A549 treated with Mapracorat at 1 μM for 4 hours (cell line): ENCODE data around the gene KLHL2. TPM values are rescaled to one million over a fixed set of nuclear protein-coding genes. Genes with fewer than 3 reads are reported as not detected.

Source experiments
- total RNA-seq: library from RNA; stranded (reverse); fragments of 200-300 nt; extraction: Qiagen RNA extraction; gene quantifications from 5 replicates; pipeline ENCODE4 v1.2.3, GENCODE V29; 2022

Gene KLHL2, protein sequence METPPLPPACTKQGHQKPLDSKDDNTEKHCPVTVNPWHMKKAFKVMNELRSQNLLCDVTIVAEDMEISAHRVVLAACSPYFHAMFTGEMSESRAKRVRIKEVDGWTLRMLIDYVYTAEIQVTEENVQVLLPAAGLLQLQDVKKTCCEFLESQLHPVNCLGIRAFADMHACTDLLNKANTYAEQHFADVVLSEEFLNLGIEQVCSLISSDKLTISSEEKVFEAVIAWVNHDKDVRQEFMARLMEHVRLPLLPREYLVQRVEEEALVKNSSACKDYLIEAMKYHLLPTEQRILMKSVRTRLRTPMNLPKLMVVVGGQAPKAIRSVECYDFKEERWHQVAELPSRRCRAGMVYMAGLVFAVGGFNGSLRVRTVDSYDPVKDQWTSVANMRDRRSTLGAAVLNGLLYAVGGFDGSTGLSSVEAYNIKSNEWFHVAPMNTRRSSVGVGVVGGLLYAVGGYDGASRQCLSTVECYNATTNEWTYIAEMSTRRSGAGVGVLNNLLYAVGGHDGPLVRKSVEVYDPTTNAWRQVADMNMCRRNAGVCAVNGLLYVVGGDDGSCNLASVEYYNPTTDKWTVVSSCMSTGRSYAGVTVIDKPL
- 11.1 to 16.6 TPM (median 16.1 TPM) in 5 replicates for total RNA-seq

DNA sequence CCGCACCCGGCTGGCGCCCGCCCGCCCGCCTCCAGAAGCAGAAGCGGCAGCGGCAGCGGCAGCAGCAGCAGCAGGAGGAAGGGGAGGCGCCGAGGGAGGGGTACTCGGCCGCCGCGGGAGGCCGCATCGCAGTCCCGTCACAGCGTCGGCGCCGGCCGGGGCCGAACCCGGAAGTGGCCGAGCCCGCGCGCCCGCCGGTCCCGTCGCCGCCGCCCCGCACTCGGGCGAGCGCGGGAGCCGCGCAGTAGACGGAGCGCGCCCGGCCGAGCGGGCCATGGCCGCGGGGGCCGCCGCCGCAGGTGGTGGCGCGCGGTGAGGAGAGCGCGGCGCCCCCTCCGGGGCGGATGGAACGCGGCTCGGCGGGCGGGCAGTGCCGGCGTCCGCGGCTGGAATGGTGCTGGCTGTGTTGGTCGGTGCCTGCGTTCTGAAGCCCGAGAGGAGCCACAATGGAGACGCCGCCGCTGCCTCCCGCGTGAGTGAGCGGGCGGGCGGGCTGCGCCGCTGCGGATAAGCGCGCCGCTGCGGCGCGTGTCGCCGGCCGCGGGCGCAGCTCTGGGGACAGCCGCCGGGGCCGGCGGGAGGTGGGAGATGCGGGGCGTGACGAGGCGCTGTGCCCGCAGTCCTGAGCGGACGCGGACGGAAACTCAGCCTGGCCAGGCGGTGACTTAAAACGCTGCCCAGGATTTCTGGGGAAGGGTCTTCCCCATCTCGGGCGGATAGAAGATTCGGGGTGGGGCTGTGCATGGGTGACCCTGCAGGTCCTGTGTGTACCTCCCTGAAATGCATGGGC, at the start of gene KLHL2:
KLHL2 (plus strand) TSS at position 131 of the 790 bp plus-strand sequence; CDS start at position 447, 316 bp downstream.

GRCh38 chr4:165327211-165328100, 120.1 kb downstream of the KLHL2 start, which contains the start of gene MSMO1:
MSMO1 (plus strand) TSS chr4:165327669; CDS start chr4:165333371, 5,702 bp downstream.

Other genes starting within 250 kb of the KLHL2 start
- gene TRIM61, start 229.9 kb upstream of the KLHL2 start, total RNA-seq = not detected in 5 replicates
- gene TRIM60, start 175.6 kb upstream of the KLHL2 start, total RNA-seq = not detected in 5 replicates
- gene TRIM75, start 153.7 kb upstream of the KLHL2 start, total RNA-seq = not detected in 5 replicates
- 6.8 to 8.7 TPM (median 7.7 TPM) in 5 replicates for gene TMEM192, start 94.7 kb upstream of the KLHL2 start, total RNA-seq
- 16.5 to 22.2 TPM (median 20.3 TPM) in 5 replicates for gene MSMO1, start 120.1 kb downstream of the KLHL2 start, total RNA-seq
- 1.5 to 2.6 TPM (median 1.7 TPM) in 5 replicates for gene CPE, start 171.4 kb downstream of the KLHL2 start, total RNA-seq